ENCODE data around the gene GBP2. TPM values are rescaled to one million over a fixed set of nuclear protein-coding genes. Genes with fewer than 3 reads are reported as not detected.

GBP2 gene
- polyA plus RNA-seq, 3 donors = 46.1 to 83.9 (median 74.1) TPM

- Histone ChIP-seq H3K36me3 (replicated peaks in 1 of 2; ENCODE audit: control insufficient read depth in 1 of 2, insufficient read depth in 2 of 2, low read length in 2 of 2) (peaks cover 49 to 59% of the 10 kb centered on the region in 2 donors), H3K4me2 (replicated peaks; ENCODE audit: extremely low read depth, low read length, poor library complexity, severe bottlenecking) (no peak overlapping the region), H3K79me2 (ENCODE audit: insufficient read depth, low read length) (no peaks in the 10 kb centered on the region), H3K9me3 (replicated peaks in 1 of 2; ENCODE audit: control insufficient read depth in 1 of 2, insufficient read depth in 1 of 2, low read length in 2 of 2) (peaks cover 3 to 6% of the 10 kb centered on the region in 2 donors), H3K27me3 (ENCODE audit: control insufficient read depth in 2 of 2, insufficient read depth in 2 of 2, low read length in 2 of 2) (no peaks in the 10 kb centered on the region), H3K9ac (ENCODE audit: insufficient read depth, low read length, poor library complexity, severe bottlenecking) (no peak overlapping the region), H3K27ac (ENCODE audit: low read depth in 1 of 2, low read length in 2 of 2) (no peak overlapping the region), H3K4me1 (ENCODE audit: control insufficient read depth in 1 of 2, insufficient read depth in 2 of 2, low read length in 2 of 2) (no peaks in the 10 kb centered on the region), H2AFZ (ENCODE audit: insufficient read depth, low read depth, low read length, poor library complexity, severe bottlenecking) (no peak overlapping the region), H4K20me1 (ENCODE audit: insufficient read depth, low read length) (no peaks in the 10 kb centered on the region), H3K4me3 (replicated peaks in 1 of 3; ENCODE audit: low read depth in 2 of 3, low read length in 3 of 3) (no peak overlapping the region)
- Mint-ChIP-seq H3K27ac (no peak overlapping the region), H3K36me3 (peaks cover 48 to 57% of the 10 kb centered on the region in 2 donors), H3K27me3 (ENCODE audit: low read depth in 3 of 3) (no peaks in the 10 kb centered on the region), H3K4me3 (no peak overlapping the region), H3K9me3 (peaks cover 2 to 17% (median 7%) of the 10 kb centered on the region in 7 donors), H3K4me1 (no peaks in the 10 kb centered on the region)
- no peak for DNase-seq
- intact Hi-C loops (cut with micrococcal nuclease) = no loop called here
- WGBS (ENCODE audit: insufficient coverage) = 96% methylated on average over 12 of the region's 17 CpGs
- TF ChIP-seq CTCF (IDR thresholded peaks at IDR 0.05) = no peak
These were observed 21.2 kb downstream of the GBP2 start for GRCh38 chr1:89104687-89105086.

GRCh38 chr1:89104147-89104546 is 21.8 kb downstream of the GBP2 start:
- H3K4me1 Mint-ChIP-seq = no peaks in the 10 kb centered on the region
- no peaks in the 10 kb centered on the region for H3K27me3 Mint-ChIP-seq (ENCODE audit: low read depth in 3 of 3)
- peaks cover 3 to 6% of the 10 kb centered on the region in 2 donors for H3K9me3 ChIP-seq (replicated peaks in 1 of 2; ENCODE audit: control insufficient read depth in 1 of 2, insufficient read depth in 1 of 2, low read length in 2 of 2)
- no peak for TF ChIP-seq CTCF (IDR thresholded peaks at IDR 0.05)
- intact Hi-C loops (cut with micrococcal nuclease) = no loop called here
- H3K4me2 ChIP-seq (replicated peaks; ENCODE audit: extremely low read depth, low read length, poor library complexity, severe bottlenecking) = no peak overlapping the region
- no peak overlapping the region for H3K4me3 ChIP-seq (replicated peaks in 1 of 3; ENCODE audit: low read depth in 2 of 3, low read length in 3 of 3)
- no peaks in the 10 kb centered on the region for H4K20me1 ChIP-seq (ENCODE audit: insufficient read depth, low read length)
- H3K27me3 ChIP-seq (ENCODE audit: control insufficient read depth in 2 of 2, insufficient read depth in 2 of 2, low read length in 2 of 2) = no peaks in the 10 kb centered on the region
- H3K9me3 Mint-ChIP-seq = peaks cover 2 to 17% (median 7%) of the 10 kb centered on the region in 7 donors
- H3K4me1 ChIP-seq (ENCODE audit: control insufficient read depth in 1 of 2, insufficient read depth in 2 of 2, low read length in 2 of 2) = no peaks in the 10 kb centered on the region
- no peak overlapping the region for H3K9ac ChIP-seq (ENCODE audit: insufficient read depth, low read length, poor library complexity, severe bottlenecking)
- DNase-seq = peak in 1 of 3 donors; percentile 38
- H3K27ac Mint-ChIP-seq = no peak overlapping the region
- H3K79me2 ChIP-seq (ENCODE audit: insufficient read depth, low read length) = no peaks in the 10 kb centered on the region
- peaks cover 44 to 52% of the 10 kb centered on the region in 2 donors for H3K36me3 Mint-ChIP-seq
- H3K4me3 Mint-ChIP-seq = no peak overlapping the region
- WGBS (ENCODE audit: insufficient coverage) = 100% methylated on average over 2 of the region's 2 CpGs
- peaks cover 44 to 54% of the 10 kb centered on the region in 2 donors for H3K36me3 ChIP-seq (replicated peaks in 1 of 2; ENCODE audit: control insufficient read depth in 1 of 2, insufficient read depth in 2 of 2, low read length in 2 of 2)
- H2AFZ ChIP-seq (ENCODE audit: insufficient read depth, low read depth, low read length, poor library complexity, severe bottlenecking) = no peak overlapping the region
- H3K27ac ChIP-seq (ENCODE audit: low read depth in 1 of 2, low read length in 2 of 2) = no peak overlapping the region
